OCI-LY7 (cell line): Measurements from ENCODE around the gene SRSF8. TPM values are rescaled to one million over a fixed set of nuclear protein-coding genes. Genes with fewer than 3 reads are reported as not detected.

ENCODE experiments used
- BruUV-seq: library from RNA; stranded (reverse); fragments of 400-500 nt; replicated peaks from 2 replicates; lab custom pipeline; 2021; lab: Mats Ljungman, UMichigan
- CTCF ChIA-PET: fragments of 300-600 bp; sonication (Branson Sonifier 250); formaldehyde crosslinking; loops from one replicate; lab custom pipeline; 2022; ENCODE audit warnings: antibody characterized with exemption; ENCODE audit not compliant: unreplicated experiment; lab: Charles Lee
- POLR2A ChIA-PET: fragments of 300-600 bp; sonication (Branson Sonifier 250); formaldehyde crosslinking; loops from one replicate; lab custom pipeline; 2022; ENCODE audit warnings: antibody characterized with exemption; lab: Charles Lee
- DNase-seq: peaks from one replicate; pipeline ENCODE4 v3.0.0-alpha.2; 2015; ENCODE audit warnings: low spot score
- H2AFZ ChIP-seq: fragments of 200-600 bp; sonication (generic), shearing (Covaris generic); 2 replicates; pipeline ENCODE4 v1.6.1; 2014; ENCODE audit warnings: mild to moderate bottlenecking, antibody characterized with exemption, low read length, moderate library complexity
- H3K27ac ChIP-seq: fragments of 200-600 bp; sonication (generic); 2 replicates; pipeline ENCODE4 v1.5.1; 2014; ENCODE audit warnings: mixed run types, low read depth, mild to moderate bottlenecking, moderate library complexity, low read length, inconsistent platforms; ENCODE audit not compliant: poor library complexity, severe bottlenecking
- H3K36me3 ChIP-seq: fragments of 200-600 bp; sonication (generic); 2 replicates; pipeline ENCODE4 v1.6.1; 2014; ENCODE audit warnings: mild to moderate bottlenecking, antibody characterized with exemption, low read length, moderate library complexity, mixed read lengths; ENCODE audit not compliant: insufficient read depth
- H3K4me1 ChIP-seq: fragments of 200-600 bp; sonication (generic); 2 replicates; pipeline ENCODE4 v1.5.1; 2014; ENCODE audit warnings: mild to moderate bottlenecking, low read length; ENCODE audit not compliant: insufficient read depth, poor library complexity, severe bottlenecking
- H3K4me2 ChIP-seq: fragments of 200-600 bp; sonication (generic); 2 replicates; pipeline ENCODE4 v1.6.1; 2014; ENCODE audit warnings: mild to moderate bottlenecking, low read length
- H3K4me3 ChIP-seq: fragments of 200-600 bp; sonication (generic); 2 replicates; pipeline ENCODE4 v1.5.1; 2014; ENCODE audit warnings: mild to moderate bottlenecking, low read depth, low read length; ENCODE audit not compliant: poor library complexity, severe bottlenecking
- H3K79me2 ChIP-seq: fragments of 200-600 bp; sonication (generic); 2 replicates; pipeline ENCODE4 v1.6.1; 2016; ENCODE audit warnings: low read depth, mild to moderate bottlenecking, low read length, moderate library complexity, mixed read lengths; ENCODE audit not compliant: insufficient read depth
- H3K9me2 ChIP-seq: fragments of 200-600 bp; sonication (generic); 2 replicates; pipeline ENCODE4 v1.6.1; 2016; ENCODE audit warnings: mild to moderate bottlenecking, low read length, mixed read lengths; ENCODE audit not compliant: insufficient read depth
- H3K9me3 ChIP-seq: fragments of 200-600 bp; sonication (generic); 2 replicates; pipeline ENCODE4 v1.6.1; 2014; ENCODE audit warnings: mild to moderate bottlenecking, mixed run types, low read length, mixed read lengths
- H4K20me1 ChIP-seq: fragments of 200-600 bp; sonication (generic); 2 replicates; pipeline ENCODE4 v1.6.1; 2014; ENCODE audit warnings: mild to moderate bottlenecking, antibody characterized with exemption, low read length, moderate library complexity, mixed read lengths; ENCODE audit not compliant: insufficient read depth
- EZH2phosphoT487 ChIP-seq: fragments of 200-600 bp; sonication (generic); IDR thresholded peaks from 2 replicates; pipeline ENCODE4 v1.6.1; 2018; ENCODE audit warnings: low read depth, borderline replicate concordance, mild to moderate bottlenecking, mixed run types, antibody characterized with exemption, low read length, moderate library complexity, mixed read lengths
- intact Hi-C: fragments of 100-400 bp; cut with micrococcal nuclease; formaldehyde crosslinking; loops from one replicate; pipeline ENCODE4 v1.10.0; 2022; ENCODE audit not compliant: unreplicated experiment
- total RNA-seq, 2 experiments: library from RNA; depleted of rRNA in 1 of 2; stranded (reverse); fragments of >200 nt in 1 of 2; shearing (Covaris generic) in 1 of 2; gene quantifications; 2 replicates each; pipeline ENCODE4 v1.2.3, GENCODE V29; 2014 to 2022
- TF ChIP-seq, protein P1 (sequence below): fragments of 200-600 bp; sonication (generic); conservative IDR thresholded peaks from 2 replicates; pipeline ENCODE4 v1.5.1; 2014; ENCODE audit warnings: mild to moderate bottlenecking, antibody characterized with exemption, low read length, moderate library complexity, mixed read lengths

The SRSF8 gene
- total RNA-seq, 2 experiments from 2014 or later: 13.1 to 42.1 TPM

GRCh38 chr11:95078526-95078925 is 11.8 kb downstream of the SRSF8 start:
- H3K9me2 ChIP-seq: no peaks in the 10 kb centered on the region
- intact Hi-C loops: no loop called here
- H3K4me1 ChIP-seq: peaks cover 5% of the 10 kb centered on the region
- no peak for DNase-seq
- H4K20me1 ChIP-seq: no peaks in the 10 kb centered on the region
- POLR2A ChIA-PET: interaction anchor here (1.0 kb wide), 1 partner anchor 15 kb away, joined by 4 read pairs; no protein-coding TSS in a partner anchor
- H3K79me2 ChIP-seq: no peaks in the 10 kb centered on the region
- BruUV-seq: no TSS peak
- H2AFZ ChIP-seq: no peak overlapping the region
- H3K27ac ChIP-seq: no peak overlapping the region
- H3K36me3 ChIP-seq: no peaks in the 10 kb centered on the region
- H3K4me3 ChIP-seq: no peak overlapping the region
- CTCF ChIA-PET: interaction anchor here (1.1 kb wide), 1 partner anchor 14 kb away, joined by 3 read pairs; no protein-coding TSS in a partner anchor
- H3K9me3 ChIP-seq: no peaks in the 10 kb centered on the region
- no peak overlapping the region for H3K4me2 ChIP-seq
- TF ChIP-seq EZH2phosphoT487: no peak
- TF ChIP-seq, protein P1, sequence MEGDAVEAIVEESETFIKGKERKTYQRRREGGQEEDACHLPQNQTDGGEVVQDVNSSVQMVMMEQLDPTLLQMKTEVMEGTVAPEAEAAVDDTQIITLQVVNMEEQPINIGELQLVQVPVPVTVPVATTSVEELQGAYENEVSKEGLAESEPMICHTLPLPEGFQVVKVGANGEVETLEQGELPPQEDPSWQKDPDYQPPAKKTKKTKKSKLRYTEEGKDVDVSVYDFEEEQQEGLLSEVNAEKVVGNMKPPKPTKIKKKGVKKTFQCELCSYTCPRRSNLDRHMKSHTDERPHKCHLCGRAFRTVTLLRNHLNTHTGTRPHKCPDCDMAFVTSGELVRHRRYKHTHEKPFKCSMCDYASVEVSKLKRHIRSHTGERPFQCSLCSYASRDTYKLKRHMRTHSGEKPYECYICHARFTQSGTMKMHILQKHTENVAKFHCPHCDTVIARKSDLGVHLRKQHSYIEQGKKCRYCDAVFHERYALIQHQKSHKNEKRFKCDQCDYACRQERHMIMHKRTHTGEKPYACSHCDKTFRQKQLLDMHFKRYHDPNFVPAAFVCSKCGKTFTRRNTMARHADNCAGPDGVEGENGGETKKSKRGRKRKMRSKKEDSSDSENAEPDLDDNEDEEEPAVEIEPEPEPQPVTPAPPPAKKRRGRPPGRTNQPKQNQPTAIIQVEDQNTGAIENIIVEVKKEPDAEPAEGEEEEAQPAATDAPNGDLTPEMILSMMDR: no peak

DNA sequence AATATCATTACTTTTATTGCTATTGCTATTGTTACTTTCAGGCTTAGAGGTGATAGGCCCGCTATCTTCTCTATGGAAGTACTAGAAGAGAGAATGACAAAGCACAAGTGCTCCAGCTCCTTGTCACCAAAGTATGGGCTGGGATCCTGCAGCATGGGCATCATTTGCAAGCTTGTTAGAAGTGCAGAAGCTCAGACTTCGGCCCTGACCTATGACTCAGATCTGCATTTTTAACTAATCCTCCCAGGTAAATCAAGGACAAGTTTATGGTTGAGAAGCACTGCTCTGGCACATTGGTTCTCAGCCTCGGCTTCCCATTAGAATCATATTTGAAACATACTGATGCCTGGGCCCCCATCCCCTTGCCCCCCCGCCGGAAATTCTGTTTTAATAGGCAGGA is 14.3 kb downstream of the SRSF8 start:
- H3K4me1 ChIP-seq: peaks cover 5% of the 10 kb centered on the region
- no peaks in the 10 kb centered on the region for H4K20me1 ChIP-seq
- no peak for DNase-seq
- no peaks in the 10 kb centered on the region for H3K9me2 ChIP-seq
- H3K27ac ChIP-seq: no peak overlapping the region
- TF ChIP-seq, protein P1: no peak
- no peak for TF ChIP-seq EZH2phosphoT487
- CTCF ChIA-PET: interaction anchor here (1.2 to 1.5 kb wide), 2 partner anchors 11 to 12 kb away, joined by 3 to 6 read pairs; no protein-coding TSS in a partner anchor
- no peak overlapping the region for H2AFZ ChIP-seq
- no peak overlapping the region for H3K4me3 ChIP-seq
- H3K79me2 ChIP-seq: no peaks in the 10 kb centered on the region
- POLR2A ChIA-PET: interaction anchor here (0.6 to 2.9 kb wide), 4 partner anchors 10 to 149 kb away, joined by 3 to 15 read pairs (median 6); partner anchors contain the start of gene ENDOD1
- H3K36me3 ChIP-seq: no peaks in the 10 kb centered on the region
- no peaks in the 10 kb centered on the region for H3K9me3 ChIP-seq
- no peak overlapping the region for H3K4me2 ChIP-seq
- intact Hi-C loops: no loop called here
- no TSS peak for BruUV-seq

- Histone ChIP-seq H3K4me3 (no peak overlapping the region), H3K9me3 (no peaks in the 10 kb centered on the region), H3K4me1 (peaks cover 3% of the 10 kb centered on the region), H3K4me2 (no peak overlapping the region), H3K79me2 (no peaks in the 10 kb centered on the region), H3K9me2 (no peaks in the 10 kb centered on the region), H4K20me1 (no peaks in the 10 kb centered on the region), H3K27ac (no peak overlapping the region), H3K36me3 (no peaks in the 10 kb centered on the region), H2AFZ (no peak overlapping the region)
- intact Hi-C loops: no loop called here
- TF ChIP-seq, protein P1: no peak
- no peak for TF ChIP-seq EZH2phosphoT487
- ChIA-PET POLR2A (interaction anchor here (0.6 to 2.9 kb wide), 5 partner anchors 10 to 149 kb away, joined by 3 to 15 read pairs (median 5); partner anchors contain the start of gene ENDOD1), CTCF (interaction anchor here (1.2 kb wide), 1 partner anchor 11 kb away, joined by 6 read pairs; no protein-coding TSS in a partner anchor)
- BruUV-seq: no TSS peak
- no peak for DNase-seq
Observed at GRCh38 chr11:95081412-95081811, 14.7 kb downstream of the SRSF8 start.
